Measurements from ENCODE around the gene HCK.
A peak's percentile ranks its signal among the peaks of the same experiment; 100 is the strongest.

The HCK gene

GRCh38 chr20:32079655-32080109 is 27.6 kb downstream of the HCK start:
- Histone ChIP-seq H3K79me2 (ENCODE audit: insufficient read depth, low read length) (no peaks in the 10 kb centered on the region), H3K4me3 (ENCODE audit: insufficient read depth, low read length, poor library complexity, severe bottlenecking) (no peak overlapping the region), H3K4me2 (ENCODE audit: low read depth, low read length, poor library complexity, severe bottlenecking) (no peak overlapping the region), H3K27me3 (ENCODE audit: low read length) (no peaks in the 10 kb centered on the region), H2AFZ (ENCODE audit: low read depth, low read length, severe bottlenecking) (no peak overlapping the region), H3K27ac (ENCODE audit: low read depth, low read length) (peak overlapping the region; percentile 34), H3F3A (ENCODE audit: insufficient read depth) (peaks cover 7% of the 10 kb centered on the region; the same call in 1 of the 2 replicates), H3K9ac (ENCODE audit: low read length) (no peak overlapping the region), H4K20me1 (ENCODE audit: low read depth, low read length) (no peaks in the 10 kb centered on the region), H3K9me3 (ENCODE audit: insufficient read depth, low read length) (no peaks in the 10 kb centered on the region), H3K9me2 (replicated peaks; ENCODE audit: insufficient read depth, low read length) (no peaks in the 10 kb centered on the region), H3K36me3 (ENCODE audit: low read length) (no peaks in the 10 kb centered on the region)
- TF ChIP-seq EZH2phosphoT487 (conservative IDR thresholded peaks at IDR 0.05; ENCODE audit: low read length) = no peak
- TF ChIP-seq CTCF (IDR thresholded peaks at IDR 0.05; ENCODE audit: insufficient read depth, low read length, poor library complexity, severe bottlenecking) = no peak

- no peak overlapping the region for H3K27ac ChIP-seq (ENCODE audit: low read depth, low read length)
- no peak overlapping the region for H3K4me3 ChIP-seq (ENCODE audit: insufficient read depth, low read length, poor library complexity, severe bottlenecking)
- H3K9me2 ChIP-seq (replicated peaks; ENCODE audit: insufficient read depth, low read length) = no peaks in the 10 kb centered on the region
- no peaks in the 10 kb centered on the region for H3K9me3 ChIP-seq (ENCODE audit: insufficient read depth, low read length)
- no peaks in the 10 kb centered on the region for H4K20me1 ChIP-seq (ENCODE audit: low read depth, low read length)
- no peaks in the 10 kb centered on the region for H3K27me3 ChIP-seq (ENCODE audit: low read length)
- TF ChIP-seq CTCF (IDR thresholded peaks at IDR 0.05; ENCODE audit: insufficient read depth, low read length, poor library complexity, severe bottlenecking) (no peak), EZH2phosphoT487 (conservative IDR thresholded peaks at IDR 0.05; ENCODE audit: low read length) (no peak)
- no peak overlapping the region for H2AFZ ChIP-seq (ENCODE audit: low read depth, low read length, severe bottlenecking)
- no peak overlapping the region for H3K9ac ChIP-seq (ENCODE audit: low read length)
- H3F3A ChIP-seq (ENCODE audit: insufficient read depth) = peaks cover 13% of the 10 kb centered on the region; the same call in 1 of the 2 replicates
- no peaks in the 10 kb centered on the region for H3K79me2 ChIP-seq (ENCODE audit: insufficient read depth, low read length)
- H3K36me3 ChIP-seq (ENCODE audit: low read length) = no peaks in the 10 kb centered on the region
- no peak overlapping the region for H3K4me2 ChIP-seq (ENCODE audit: low read depth, low read length, poor library complexity, severe bottlenecking)
Measured at GRCh38 chr20:32080783-32081182, 28.7 kb downstream of the HCK start.

- Histone ChIP-seq H3K4me2 (ENCODE audit: low read depth, low read length, poor library complexity, severe bottlenecking) (no peak overlapping the region), H3F3A (ENCODE audit: insufficient read depth) (peaks cover 33% of the 10 kb centered on the region), H3K9me2 (replicated peaks; ENCODE audit: insufficient read depth, low read length) (no peaks in the 10 kb centered on the region), H3K27ac (ENCODE audit: low read depth, low read length) (peak overlapping the region; percentile 18; the same call in 1 of the 2 replicates), H3K79me2 (ENCODE audit: insufficient read depth, low read length) (no peaks in the 10 kb centered on the region), H4K20me1 (ENCODE audit: low read depth, low read length) (no peaks in the 10 kb centered on the region), H3K9ac (ENCODE audit: low read length) (no peak overlapping the region), H3K27me3 (ENCODE audit: low read length) (no peaks in the 10 kb centered on the region), H2AFZ (ENCODE audit: low read depth, low read length, severe bottlenecking) (no peak overlapping the region), H3K36me3 (ENCODE audit: low read length) (peaks cover 7% of the 10 kb centered on the region), H3K4me3 (ENCODE audit: insufficient read depth, low read length, poor library complexity, severe bottlenecking) (no peak overlapping the region), H3K9me3 (ENCODE audit: insufficient read depth, low read length) (peaks cover 5% of the 10 kb centered on the region; the same call in 1 of the 2 replicates)
- no peak for TF ChIP-seq CTCF (IDR thresholded peaks at IDR 0.05; ENCODE audit: insufficient read depth, low read length, poor library complexity, severe bottlenecking)
Measured at GRCh38 chr20:32083469-32083868, 31.4 kb downstream of the HCK start.
